Ishikawa (cell line): ENCODE measurements around the gene NPHS1.

Experiments used
- CEBPB ChIP-seq: IDR thresholded peaks from 2 replicates; pipeline ENCODE4 v1.6.1; 2012
- REST ChIP-seq: IDR thresholded peaks from 2 replicates; pipeline ENCODE4 v1.6.1; 2012; ENCODE audit warnings: low read depth, mild to moderate bottlenecking
- TEAD4 ChIP-seq: IDR thresholded peaks from 2 replicates; pipeline ENCODE4 v1.6.1; 2012

GRCh38 chr19:35862528-35862927, 10.2 kb upstream of the NPHS1 start:
- TF ChIP-seq REST (no peak), CEBPB (no peak), TEAD4 (no peak)
